ENCODE measurements around the gene EIF1AD.

The EIF1AD gene

DNA sequence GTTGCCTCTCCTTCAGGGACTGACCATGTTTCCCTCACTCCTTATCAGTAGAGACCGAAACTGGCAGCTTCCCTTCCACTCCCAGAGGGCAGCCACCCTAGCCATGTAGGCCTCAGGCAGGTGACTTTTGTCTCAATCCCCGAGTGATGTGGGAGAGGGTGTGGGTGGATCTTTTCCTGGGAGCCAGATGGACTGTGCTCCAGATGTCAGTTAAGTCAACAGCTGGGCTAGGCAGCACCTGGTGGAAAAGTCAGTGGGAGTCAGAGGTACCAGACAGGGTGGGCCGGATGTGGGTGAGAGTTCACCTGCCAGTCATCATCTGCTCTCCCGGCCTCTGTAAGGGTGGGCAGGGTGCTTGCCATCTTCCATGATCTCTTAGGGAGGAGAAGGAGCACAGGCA is 2.2 kb upstream of the EIF1AD start:
- DNase-seq (ENCODE audit: low read depth in 2 of 2), result no peak

GRCh38 chr11:66003291-66003690 is 1.3 kb upstream of the EIF1AD start:
- DNase-seq (ENCODE audit: low read depth in 2 of 2), result no peak

GRCh38 chr11:66002648-66003225 is 780 bp upstream of the EIF1AD start:
- DNase-seq (ENCODE audit: low read depth in 2 of 2), result peak in 1 of 2 donors; percentile 74

DNA sequence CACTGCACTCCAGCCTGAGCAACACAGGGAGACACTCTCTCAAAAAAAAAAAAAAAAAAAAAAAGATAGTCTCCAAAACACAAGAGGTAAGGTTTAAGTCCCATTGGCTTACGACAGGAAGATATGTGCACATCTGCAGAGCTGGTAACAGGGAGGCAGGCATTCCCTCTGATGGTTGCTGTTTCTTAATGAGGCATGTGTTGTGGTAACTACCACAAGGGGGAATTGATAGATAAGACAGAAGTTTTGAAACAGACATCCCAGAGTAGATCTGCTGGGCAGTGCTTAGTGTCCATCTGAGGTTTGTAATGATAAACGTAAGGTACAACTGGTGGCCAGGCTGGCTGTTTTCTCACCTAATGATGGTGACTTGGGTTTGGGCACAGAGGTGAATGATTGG is 4.7 kb downstream of the EIF1AD start:
- no peak for DNase-seq (ENCODE audit: low read depth in 2 of 2)

- DNase-seq (ENCODE audit: low read depth in 2 of 2), result no peak
Observed at GRCh38 chr11:65992056-65992455, 9.9 kb downstream of the EIF1AD start.

DNA sequence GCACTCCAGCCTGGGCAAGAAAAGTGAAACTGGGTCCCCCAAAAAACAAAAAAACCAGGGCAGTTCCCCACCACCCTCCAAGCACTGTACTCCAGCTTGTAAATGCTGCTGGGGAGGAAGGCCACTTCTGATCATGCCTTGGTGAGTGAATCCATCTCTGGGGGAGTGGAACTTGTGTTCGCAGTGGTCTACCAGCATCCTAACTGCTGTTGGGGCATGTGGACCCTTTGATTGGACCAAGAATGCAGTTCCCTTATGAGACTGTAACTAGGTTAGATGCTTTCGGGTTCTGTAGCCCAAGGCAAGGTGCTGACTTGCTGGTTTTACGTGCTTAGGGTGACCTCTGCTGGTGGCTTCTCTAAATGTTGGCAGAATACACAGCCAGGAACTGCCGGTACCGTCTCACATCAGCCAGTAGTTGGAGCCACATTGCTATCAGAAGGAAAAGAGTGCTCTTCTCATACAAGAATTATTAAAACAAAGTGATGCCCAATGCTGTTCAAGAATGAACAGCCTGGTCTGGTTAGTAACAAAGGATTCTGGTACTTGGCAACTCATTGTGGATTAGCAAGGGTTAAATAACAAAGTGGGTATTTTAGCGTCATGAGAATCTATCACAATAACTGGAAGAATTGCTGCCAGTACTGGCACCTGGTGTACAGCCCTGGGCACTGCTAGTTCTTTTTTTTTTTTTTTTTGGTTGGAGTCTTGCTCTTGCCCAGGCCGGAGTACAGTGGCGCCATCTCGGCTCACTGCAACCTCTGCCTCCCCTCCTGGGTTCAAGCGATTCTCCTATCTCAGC is 13.0 kb downstream of the EIF1AD start:
- peak; percentile 77 to 90 for DNase-seq (ENCODE audit: low read depth in 2 of 2)

DNA sequence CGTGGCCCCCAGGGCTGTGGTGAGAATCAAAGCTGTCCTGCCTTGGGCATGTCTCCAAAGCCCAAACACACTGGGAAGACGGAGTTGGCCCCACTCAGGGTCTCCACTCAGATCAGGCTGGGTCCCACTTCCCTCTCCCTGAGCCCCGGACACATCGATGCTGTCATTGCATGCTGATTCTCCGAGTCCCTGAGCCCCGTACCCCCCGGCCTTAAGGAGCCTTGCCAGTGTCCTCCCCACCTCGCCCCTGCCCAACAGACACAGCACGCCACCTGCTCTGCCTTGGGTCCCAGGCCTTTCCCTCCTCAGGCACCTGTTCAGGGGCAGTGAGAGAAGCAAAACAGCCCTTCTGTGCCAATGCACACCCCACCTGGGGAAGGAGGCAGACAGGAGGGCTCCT is 14.6 kb downstream of the EIF1AD start:
- DNase-seq (ENCODE audit: low read depth in 2 of 2), result no peak

GRCh38 chr11:65983589-65983987 is 18.4 kb downstream of the EIF1AD start:
- no peak for DNase-seq (ENCODE audit: low read depth in 2 of 2)

DNA sequence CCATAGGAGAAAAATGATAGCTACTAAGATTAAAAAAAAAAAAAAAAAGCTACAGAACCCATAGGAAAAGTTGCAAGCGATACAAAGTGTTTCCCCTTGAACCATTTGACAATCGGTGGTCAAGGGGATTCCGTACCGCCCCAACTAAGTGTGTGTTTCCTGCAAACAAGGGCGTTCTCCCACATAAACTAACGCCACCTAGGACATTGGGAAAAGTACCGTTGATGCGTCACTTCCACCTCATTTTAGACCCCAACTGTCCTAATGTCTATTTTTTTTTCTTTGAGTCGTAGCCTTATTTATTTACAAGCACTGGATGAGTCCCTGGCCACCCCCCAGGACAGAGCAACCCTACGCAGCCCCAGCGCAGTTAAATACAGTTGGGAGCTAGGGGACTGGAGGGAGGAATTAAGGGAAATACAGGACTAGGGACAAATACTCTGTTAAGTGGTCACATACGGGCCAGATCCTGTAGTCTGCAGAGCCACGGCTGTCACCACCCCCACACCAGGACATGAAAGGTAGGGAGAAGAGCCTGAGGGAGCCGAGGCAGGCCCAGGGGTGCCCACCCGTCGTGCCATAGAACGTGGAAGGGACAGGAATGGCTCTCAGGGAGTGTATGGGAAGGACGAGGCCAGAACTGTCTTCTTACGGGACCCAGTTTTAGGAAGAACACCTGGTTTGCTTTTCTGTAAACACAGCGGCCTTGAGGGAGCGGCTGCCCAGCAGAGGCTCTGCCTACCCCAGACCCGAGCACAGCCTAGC is 19.0 kb downstream of the EIF1AD start:
- DNase-seq (ENCODE audit: low read depth in 2 of 2), result no peak

DNA sequence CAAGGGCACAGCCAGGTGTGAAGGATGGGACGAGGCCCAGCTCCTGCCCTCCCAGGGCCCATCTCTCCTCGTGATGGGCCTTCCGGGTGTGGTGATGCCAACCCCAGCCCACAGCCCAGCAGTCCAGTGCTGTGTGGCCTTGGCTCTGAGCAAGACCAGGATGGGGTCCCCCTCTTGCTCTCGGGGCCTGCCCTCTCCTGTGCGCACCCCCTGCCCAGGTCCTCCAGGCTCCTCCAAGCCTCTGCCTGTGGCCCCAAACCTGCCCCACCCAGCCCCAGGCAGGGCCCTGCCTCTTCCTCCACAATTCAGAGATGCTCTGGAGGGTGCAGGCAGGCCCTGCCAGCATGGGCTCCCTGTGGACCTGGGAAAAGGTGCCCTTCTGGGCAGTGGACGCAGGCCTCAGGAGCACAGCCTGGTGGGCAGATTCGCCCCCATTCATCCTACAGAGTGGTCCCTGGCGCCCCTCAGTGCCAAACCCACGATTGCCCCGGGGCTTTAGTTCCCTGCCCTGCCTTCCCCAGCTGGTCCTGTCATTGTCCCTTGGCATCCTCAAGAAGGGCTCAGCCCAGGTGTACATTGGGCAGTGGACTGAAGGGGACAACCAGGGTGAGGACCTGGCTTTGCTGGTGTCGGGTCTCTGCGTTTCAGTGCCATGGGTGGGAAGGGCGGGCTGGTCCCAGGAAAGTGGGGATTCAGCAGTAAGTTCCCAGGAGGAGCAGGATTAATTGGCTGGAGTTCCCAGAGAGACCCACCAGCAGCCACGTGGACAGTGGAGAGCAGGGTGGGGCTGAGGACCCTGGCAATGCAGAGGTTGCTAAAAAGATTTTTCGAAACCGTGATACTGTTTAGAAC is 19.8 kb downstream of the EIF1AD start:
- no peak for DNase-seq (ENCODE audit: low read depth in 2 of 2)

- DNase-seq (ENCODE audit: low read depth in 2 of 2), result no peak
Observed at GRCh38 chr11:65981101-65981740, 20.7 kb downstream of the EIF1AD start.

- DNase-seq (ENCODE audit: low read depth in 2 of 2), result no peak
Observed at GRCh38 chr11:65979261-65979759, 22.6 kb downstream of the EIF1AD start.

- DNase-seq (ENCODE audit: low read depth in 2 of 2), result no peak
Observed at GRCh38 chr11:65978391-65979238, 23.3 kb downstream of the EIF1AD start.

DNA sequence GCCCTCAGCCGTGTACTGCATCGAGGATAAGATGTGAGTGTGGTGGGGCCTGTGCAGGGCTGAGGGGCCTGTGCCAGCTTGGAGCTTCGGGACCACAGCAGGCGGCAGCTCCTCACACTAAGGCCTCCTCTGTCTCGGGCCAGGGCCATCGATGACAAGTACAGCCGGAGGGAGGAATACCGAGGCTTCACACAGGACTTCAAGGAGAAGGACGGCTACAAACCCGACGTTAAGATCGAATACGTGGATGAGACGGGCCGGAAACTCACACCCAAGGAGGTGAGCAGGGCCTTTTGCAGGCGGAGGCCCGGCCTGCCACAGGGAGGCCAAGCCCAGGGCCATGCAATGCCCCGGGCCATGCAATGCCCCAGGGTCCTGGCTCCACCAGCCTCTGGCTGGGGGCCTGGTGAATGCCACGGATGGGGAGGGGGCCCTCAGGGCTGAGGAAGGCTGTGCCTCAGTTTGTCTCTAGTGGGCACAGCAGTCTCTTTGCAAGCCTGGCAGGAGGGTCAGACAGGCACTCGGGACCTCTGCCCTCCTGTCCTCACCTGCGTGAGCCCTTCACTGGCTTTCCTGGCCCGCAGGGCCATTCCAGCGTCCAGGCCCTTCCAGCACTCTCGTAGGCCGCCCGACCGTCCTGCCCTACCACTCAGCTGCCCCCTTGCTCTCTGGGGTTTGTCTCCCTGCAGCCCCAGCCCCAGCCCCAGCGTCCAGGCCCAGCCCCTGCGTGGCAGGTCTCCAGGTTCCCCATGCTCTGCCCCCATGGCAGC is 24.2 kb downstream of the EIF1AD start:
- DNase-seq (ENCODE audit: low read depth in 2 of 2), result no peak

DNA sequence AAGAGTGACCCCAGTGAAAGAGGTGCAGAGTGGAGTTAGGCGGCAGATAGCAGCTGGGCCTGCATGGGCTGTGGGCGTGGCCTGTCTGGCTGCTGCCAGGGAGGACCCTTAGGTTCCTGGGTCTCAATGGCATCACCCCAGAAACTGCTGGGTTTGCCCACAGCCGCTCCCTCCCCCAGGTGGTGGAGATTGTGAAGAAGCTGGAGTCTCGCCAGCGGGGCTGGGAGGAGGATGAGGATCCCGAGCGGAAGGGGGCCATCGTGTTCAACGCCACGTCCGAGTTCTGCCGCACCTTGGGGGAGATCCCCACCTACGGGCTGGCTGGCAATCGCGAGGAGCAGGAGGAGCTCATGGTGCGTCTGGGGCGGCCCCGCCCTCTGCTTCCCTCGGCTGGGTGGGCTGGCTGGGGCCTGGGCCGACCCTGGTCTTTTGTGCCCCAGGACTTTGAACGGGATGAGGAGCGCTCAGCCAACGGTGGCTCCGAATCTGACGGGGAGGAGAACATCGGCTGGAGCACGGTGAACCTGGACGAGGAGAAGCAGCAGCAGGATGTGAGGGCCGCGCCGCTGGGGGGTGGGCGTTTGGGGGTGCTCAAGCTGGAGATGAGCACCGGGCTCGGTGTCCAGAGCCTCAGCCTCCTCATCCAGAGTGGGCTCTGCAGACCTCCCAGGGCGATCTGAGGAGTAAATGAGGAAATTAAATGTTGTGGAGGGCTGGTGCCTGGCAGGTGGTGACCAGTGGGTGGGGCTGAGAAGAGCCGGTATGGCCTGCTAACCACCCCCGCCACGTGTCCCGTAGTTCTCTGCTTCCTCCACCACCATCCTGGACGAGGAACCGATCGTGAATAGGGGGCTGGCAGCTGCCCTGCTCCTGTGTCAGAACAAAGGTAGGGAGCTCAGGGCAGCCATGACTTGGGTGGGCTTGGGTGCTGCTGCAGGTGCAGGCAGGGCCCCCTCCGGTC is 25.5 kb downstream of the EIF1AD start:
- DNase-seq (ENCODE audit: low read depth in 2 of 2), result no peak

DNA sequence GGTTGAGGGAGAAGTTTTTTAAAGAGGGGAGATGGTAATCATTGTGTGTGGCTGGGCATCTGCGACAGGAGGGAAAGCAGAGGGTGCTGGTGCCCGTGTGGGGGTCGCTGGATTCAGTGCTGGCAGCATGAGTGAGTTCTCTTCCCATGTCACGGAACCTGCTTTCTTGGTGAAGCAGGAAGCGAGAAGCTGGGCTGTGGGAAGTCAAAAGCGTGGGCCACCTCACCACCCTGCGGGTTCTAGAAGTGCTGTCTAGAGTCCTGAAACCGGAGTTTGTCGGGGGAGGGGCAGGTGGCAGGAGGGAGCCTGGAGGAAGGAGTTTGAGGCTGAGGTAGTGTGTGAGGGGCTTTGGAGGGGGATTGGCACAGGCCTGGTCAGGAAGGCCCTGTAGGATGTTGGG is 26.2 kb downstream of the EIF1AD start:
- DNase-seq (ENCODE audit: low read depth in 2 of 2), result no peak

GRCh38 chr11:65973439-65974110 is 28.4 kb downstream of the EIF1AD start:
- DNase-seq (ENCODE audit: low read depth in 2 of 2), result no peak

DNA sequence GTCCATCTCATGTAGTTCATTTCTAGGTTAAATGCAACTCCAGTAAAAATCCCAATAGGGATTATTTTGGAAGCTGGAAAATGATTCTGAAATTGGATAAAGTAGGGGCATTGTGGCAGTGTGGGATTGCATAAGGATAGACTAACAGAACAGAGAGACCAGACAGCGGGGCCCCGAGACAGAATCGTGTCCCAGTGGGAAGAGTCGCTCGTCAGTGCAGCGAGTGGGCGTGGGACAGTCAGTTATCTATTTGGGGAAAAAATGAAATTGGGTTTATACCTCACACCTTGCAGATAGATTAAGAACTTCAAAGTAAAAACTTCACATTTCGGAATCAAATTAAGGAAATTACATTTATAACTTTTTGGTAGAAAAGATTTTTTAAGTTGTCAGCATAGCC is 29.8 kb downstream of the EIF1AD start:
- DNase-seq (ENCODE audit: low read depth in 2 of 2), result no peak

Data from stimulated activated CD8-positive, alpha-beta memory T cell treated with anti-CD3 and anti-CD28 coated beads, Interleukin-7, amount 100 ng/mL, for 4 hours (primary cell).